Measurements from ENCODE around the gene MIPEP.

DNA sequence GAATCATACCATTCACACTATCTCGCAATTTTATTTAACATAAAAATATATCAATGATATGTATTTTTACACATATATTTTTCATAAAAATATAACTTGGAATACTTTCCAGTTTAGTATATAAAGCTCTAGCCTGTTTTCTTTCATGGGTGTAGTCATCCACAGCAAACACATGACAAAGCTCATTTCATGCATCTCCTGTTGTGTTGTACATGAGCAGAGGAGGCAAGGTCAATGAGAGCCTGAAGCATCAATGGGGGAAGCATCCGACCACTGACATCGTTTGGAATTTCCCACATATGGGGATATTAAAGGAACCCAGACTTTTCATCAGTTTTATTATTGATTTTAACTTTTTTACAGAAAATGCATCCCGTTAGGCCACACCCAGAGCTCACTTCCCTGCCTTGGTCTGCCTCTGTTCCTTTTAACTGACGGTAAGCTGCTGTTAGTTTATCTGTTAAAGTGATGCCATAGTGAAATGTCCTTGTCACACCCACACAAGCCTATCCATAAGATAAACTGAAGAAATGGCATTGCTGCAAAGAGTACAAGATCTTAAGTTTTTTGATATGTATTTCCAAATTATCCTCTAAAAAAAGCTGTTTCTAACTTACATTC is 44.0 kb downstream of the MIPEP start:
- TF ChIP-seq, protein P1, sequence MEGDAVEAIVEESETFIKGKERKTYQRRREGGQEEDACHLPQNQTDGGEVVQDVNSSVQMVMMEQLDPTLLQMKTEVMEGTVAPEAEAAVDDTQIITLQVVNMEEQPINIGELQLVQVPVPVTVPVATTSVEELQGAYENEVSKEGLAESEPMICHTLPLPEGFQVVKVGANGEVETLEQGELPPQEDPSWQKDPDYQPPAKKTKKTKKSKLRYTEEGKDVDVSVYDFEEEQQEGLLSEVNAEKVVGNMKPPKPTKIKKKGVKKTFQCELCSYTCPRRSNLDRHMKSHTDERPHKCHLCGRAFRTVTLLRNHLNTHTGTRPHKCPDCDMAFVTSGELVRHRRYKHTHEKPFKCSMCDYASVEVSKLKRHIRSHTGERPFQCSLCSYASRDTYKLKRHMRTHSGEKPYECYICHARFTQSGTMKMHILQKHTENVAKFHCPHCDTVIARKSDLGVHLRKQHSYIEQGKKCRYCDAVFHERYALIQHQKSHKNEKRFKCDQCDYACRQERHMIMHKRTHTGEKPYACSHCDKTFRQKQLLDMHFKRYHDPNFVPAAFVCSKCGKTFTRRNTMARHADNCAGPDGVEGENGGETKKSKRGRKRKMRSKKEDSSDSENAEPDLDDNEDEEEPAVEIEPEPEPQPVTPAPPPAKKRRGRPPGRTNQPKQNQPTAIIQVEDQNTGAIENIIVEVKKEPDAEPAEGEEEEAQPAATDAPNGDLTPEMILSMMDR (IDR thresholded peaks at IDR 0.05; ENCODE audit: low read depth, low read length), result no peak
- no peak for TF ChIP-seq POLR2A (IDR thresholded peaks at IDR 0.05; ENCODE audit: extremely low read depth, insufficient read length)
- TF ChIP-seq MYC (IDR thresholded peaks at IDR 0.05; ENCODE audit: low read depth, low read length), result no peak
- TF ChIP-seq, protein P2, sequence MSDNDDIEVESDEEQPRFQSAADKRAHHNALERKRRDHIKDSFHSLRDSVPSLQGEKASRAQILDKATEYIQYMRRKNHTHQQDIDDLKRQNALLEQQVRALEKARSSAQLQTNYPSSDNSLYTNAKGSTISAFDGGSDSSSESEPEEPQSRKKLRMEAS (IDR thresholded peaks at IDR 0.05; ENCODE audit: low read depth, low read length), result no peak
